Kidney epithelial cell (primary cell): Measurements from ENCODE around the gene EML4. TPM values are rescaled to one million over a fixed set of nuclear protein-coding genes. Genes with fewer than 3 reads are reported as not detected.
A peak's percentile ranks its signal among the peaks of the same experiment; 100 is the strongest.

Experiments
- DNase-seq: peaks from one replicate; pipeline ENCODE4 v3.0.0-alpha.2; 2010; ENCODE audit warnings: low read depth
- H3K27me3 ChIP-seq: 2 replicates; pipeline ENCODE4 v1.6.0; 2011; ENCODE audit warnings: low read length; ENCODE audit not compliant: control insufficient read depth, insufficient read depth
- H3K36me3 ChIP-seq: 2 replicates; pipeline ENCODE4 v1.5.1; 2011; ENCODE audit warnings: low read length; ENCODE audit not compliant: control insufficient read depth, insufficient read depth
- H3K4me3 ChIP-seq: 2 replicates; pipeline ENCODE4 v1.5.1; 2011; ENCODE audit warnings: low read depth, mild to moderate bottlenecking, control low read depth, low read length
- total RNA-seq: library from RNA; depleted of rRNA; stranded (reverse); fragments of >200 nt; gene quantifications from 2 replicates; pipeline ENCODE4 v1.2.3, GENCODE V29; 2015
- TF ChIP-seq, protein P1 (sequence below): IDR thresholded peaks from 2 replicates; pipeline ENCODE4 v1.5.1; 2011; ENCODE audit warnings: mild to moderate bottlenecking, moderate library complexity, low read length, control low read depth, inconsistent platforms; ENCODE audit not compliant: insufficient read depth, poor library complexity, severe bottlenecking

The EML4 gene
- total RNA-seq, 1 donor from 2014 or later: 33.8 TPM

DNA sequence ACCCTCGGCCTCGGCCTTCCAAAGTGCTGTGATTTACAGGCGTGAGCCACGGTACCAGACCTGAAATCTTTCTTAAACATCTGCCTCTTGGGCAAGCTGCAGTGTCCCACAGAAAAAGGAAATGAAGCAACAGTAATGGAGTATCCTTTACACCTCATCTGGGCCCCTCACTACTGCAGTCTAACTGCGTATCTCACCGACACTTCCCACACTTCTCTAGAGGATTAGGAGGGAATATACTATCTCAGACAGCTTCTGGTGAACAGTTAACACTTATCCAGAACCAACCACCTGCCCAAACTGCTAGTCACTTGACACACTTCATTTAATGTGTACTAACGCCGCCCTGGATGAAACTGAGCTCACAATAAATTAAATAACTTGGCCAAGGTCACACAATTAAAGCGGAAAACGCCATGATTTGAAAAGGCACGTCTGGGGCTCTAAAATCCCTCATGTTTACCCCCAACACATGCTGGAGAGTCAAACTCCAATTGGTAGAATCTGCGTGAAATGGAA, 190.9 kb downstream of the EML4 start:
- Histone ChIP-seq H3K4me3 (peak overlapping the region; percentile 93), H3K36me3 (no peaks in the 10 kb centered on the region), H3K27me3 (no peaks in the 10 kb centered on the region)
- TF ChIP-seq, protein P1, sequence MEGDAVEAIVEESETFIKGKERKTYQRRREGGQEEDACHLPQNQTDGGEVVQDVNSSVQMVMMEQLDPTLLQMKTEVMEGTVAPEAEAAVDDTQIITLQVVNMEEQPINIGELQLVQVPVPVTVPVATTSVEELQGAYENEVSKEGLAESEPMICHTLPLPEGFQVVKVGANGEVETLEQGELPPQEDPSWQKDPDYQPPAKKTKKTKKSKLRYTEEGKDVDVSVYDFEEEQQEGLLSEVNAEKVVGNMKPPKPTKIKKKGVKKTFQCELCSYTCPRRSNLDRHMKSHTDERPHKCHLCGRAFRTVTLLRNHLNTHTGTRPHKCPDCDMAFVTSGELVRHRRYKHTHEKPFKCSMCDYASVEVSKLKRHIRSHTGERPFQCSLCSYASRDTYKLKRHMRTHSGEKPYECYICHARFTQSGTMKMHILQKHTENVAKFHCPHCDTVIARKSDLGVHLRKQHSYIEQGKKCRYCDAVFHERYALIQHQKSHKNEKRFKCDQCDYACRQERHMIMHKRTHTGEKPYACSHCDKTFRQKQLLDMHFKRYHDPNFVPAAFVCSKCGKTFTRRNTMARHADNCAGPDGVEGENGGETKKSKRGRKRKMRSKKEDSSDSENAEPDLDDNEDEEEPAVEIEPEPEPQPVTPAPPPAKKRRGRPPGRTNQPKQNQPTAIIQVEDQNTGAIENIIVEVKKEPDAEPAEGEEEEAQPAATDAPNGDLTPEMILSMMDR: no peak
- DNase-seq: no peak

DNA sequence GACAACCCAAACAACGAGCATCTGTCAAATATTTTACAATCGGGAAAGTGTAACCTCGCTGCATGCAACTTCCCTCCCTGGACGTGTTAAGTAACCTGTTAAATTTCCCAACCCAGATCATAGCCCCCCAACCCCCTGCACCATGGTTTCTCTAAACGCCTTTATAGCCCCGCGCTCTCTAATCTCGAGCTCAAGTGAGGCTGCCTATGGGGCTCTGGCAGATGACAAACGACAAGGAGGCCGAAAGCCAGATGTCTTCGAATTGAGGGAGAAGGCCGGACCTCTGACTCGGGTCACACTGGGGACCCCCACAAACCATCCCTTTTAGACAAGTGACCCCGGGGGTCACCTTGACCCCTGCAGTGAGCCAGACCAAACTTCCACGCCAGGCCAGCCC, 191.3 kb downstream of the EML4 start:
- peak overlapping the region; percentile 93 for H3K4me3 ChIP-seq
- H3K27me3 ChIP-seq: no peaks in the 10 kb centered on the region
- no peaks in the 10 kb centered on the region for H3K36me3 ChIP-seq
- TF ChIP-seq, protein P1: no peak
- no peak for DNase-seq

DNA sequence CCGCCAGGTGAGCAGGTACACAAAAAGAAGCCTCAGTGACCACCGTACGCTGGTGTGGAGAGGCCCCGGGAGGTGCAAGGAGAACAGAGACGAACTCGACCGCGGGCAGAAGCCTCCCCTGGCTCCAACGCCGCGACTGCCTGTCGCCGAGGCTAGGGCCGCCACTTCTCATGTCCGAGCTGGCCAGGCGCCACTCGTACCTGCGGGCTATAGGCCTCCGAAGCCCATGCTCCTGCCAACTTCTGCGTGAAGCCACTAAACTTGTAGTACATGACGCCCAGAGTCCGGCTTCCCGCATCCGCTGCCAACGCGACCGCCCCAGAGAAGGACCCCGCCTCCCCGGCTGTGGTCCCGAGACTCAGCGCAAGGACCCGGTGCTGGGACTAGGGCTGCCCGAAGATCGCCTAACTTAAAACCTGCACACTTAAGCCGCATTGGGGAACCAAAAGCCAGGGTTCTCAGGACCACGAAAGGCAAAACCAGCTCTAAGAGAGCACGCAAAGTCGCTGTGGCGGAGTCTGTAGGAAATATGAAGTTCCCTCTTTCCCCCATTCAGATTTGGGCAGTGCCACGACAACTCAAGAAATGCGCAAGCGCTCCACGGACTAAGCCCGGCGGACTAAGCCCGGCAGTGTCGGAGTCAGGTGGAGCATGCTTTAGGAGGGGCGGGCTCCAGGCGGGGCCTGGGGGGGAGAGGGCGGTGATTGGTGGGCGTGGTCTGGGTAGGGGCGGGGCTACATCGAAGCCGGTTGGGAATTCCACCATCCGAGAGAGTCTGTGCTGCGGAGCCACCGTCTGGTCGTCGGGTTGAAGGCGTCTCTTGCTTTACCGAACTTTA, 192.0 kb downstream of the EML4 start, which contains the start of gene COX7A2L:
Gene COX7A2L (minus strand): TSS at position 328 of the 838 bp plus-strand sequence. CDS start 56 bp downstream, at position 272.
- H3K36me3 ChIP-seq: no peaks in the 10 kb centered on the region
- TF ChIP-seq, protein P1: peak; percentile 37
- H3K27me3 ChIP-seq: no peaks in the 10 kb centered on the region
- peak; percentile 79 for DNase-seq
- peak within 1 kb of the TSS; percentile 93 for H3K4me3 ChIP-seq

DNA sequence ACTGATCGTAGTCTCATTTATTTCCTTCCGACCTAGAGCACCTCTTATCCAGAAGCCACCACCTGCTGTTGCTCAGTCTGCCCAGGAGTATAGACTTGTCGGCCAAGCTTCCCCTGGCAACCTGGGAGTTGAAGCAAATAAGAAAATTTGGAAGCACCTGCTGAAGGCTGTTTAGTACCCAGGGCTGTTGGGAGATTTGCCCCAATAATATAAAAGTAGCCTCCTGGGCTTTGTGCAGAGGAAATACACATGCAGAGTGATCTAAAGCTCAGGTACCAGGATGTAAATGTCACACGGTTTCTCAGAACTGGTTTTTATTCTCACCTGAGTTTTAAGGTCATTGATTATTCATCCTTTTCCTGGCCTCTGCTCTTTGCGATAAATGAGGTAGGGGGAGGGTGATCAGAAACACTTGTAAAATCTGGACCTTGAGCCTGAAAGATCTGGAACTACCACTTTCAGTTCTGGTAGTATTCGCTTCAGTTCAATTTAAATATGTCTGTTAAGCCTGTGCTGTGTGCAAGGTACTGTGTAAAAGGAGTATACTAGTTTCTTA, 192.7 kb downstream of the EML4 start:
- peak overlapping the region; percentile 21 for H3K4me3 ChIP-seq
- no peaks in the 10 kb centered on the region for H3K27me3 ChIP-seq
- no peak for DNase-seq
- H3K36me3 ChIP-seq: no peaks in the 10 kb centered on the region
- TF ChIP-seq, protein P1: no peak

DNA sequence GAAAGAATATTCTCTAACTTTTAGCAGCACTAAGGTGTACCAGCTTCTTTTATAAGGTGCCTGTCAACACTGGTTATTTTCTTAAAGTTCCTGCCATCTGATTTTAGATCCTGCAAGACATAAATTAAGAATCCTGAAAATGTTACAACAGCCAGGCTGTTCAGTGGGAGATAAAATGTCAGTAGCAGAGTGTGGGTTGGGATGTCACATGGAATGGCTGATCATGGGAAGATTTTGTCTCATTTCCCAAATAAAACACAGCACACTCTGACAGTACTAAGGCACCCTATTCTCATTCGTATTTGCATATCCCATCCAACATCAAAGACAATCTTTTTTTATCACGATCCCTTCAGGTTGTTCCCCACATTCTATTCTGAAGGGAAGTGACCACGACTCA, 194.3 kb downstream of the EML4 start:
- H3K36me3 ChIP-seq: no peaks in the 10 kb centered on the region
- TF ChIP-seq, protein P1: no peak
- no peak for DNase-seq

More for the DNA sequence above, 194.3 kb downstream of the EML4 start:
- no peaks in the 10 kb centered on the region for H3K27me3 ChIP-seq
- no peak overlapping the region for H3K4me3 ChIP-seq
